Trophoblast cell (in vitro differentiated cells and primary cell): ENCODE results near the gene LYPD6B.

Source experiments
- DNase-seq, 2 donors: peaks; one replicate each; pipeline ENCODE4 v3.0.0-alpha.2; 2016
- H2AFZ ChIP-seq: 2 replicates; pipeline ENCODE4 v1.6.1; 2013; ENCODE audit warnings: low read length, moderate library complexity, mild to moderate bottlenecking; ENCODE audit not compliant: insufficient read depth, poor library complexity
- H2AK5ac ChIP-seq: 2 replicates; pipeline ENCODE4 v1.6.1; 2013; ENCODE audit warnings: mild to moderate bottlenecking, low read length
- H2BK120ac ChIP-seq: 2 replicates; pipeline ENCODE4 v1.6.1; 2013; ENCODE audit warnings: low read length, mild to moderate bottlenecking, moderate library complexity; ENCODE audit not compliant: insufficient read depth, poor library complexity
- H2BK12ac ChIP-seq: 2 replicates; pipeline ENCODE4 v1.6.1; 2013; ENCODE audit warnings: mild to moderate bottlenecking, low read length, moderate library complexity
- H2BK5ac ChIP-seq: 2 replicates; pipeline ENCODE4 v1.6.1; 2013; ENCODE audit warnings: low read length, low read depth, moderate library complexity, mild to moderate bottlenecking; ENCODE audit not compliant: poor library complexity
- H3K14ac ChIP-seq: 2 replicates; pipeline ENCODE4 v1.6.1; 2013; ENCODE audit warnings: mild to moderate bottlenecking, low read length
- H3K18ac ChIP-seq: 2 replicates; pipeline ENCODE4 v1.6.1; 2013; ENCODE audit warnings: mild to moderate bottlenecking, low read length
- H3K23ac ChIP-seq: 2 replicates; pipeline ENCODE4 v1.6.1; 2013; ENCODE audit warnings: low read length
- H3K27ac ChIP-seq: 2 replicates; pipeline ENCODE4 v1.5.1; 2013; ENCODE audit warnings: low read depth, mild to moderate bottlenecking, inconsistent platforms, low read length, moderate library complexity
- H3K27me3 ChIP-seq: 2 replicates; pipeline ENCODE4 v1.6.1; 2013; ENCODE audit warnings: inconsistent platforms, mild to moderate bottlenecking, low read length, moderate library complexity; ENCODE audit not compliant: insufficient read depth
- H3K36me3 ChIP-seq, 2 experiments: 1 replicate in 1 of 2; 2 replicates in 1 of 2; pipeline ENCODE4 v1.6.1; 2013; ENCODE audit warnings: low read length in 2 of 2, mild to moderate bottlenecking in 2 of 2, moderate library complexity in 1 of 2; ENCODE audit not compliant: insufficient read depth in 2 of 2, control insufficient read depth in 1 of 2
- H3K4ac ChIP-seq: 2 replicates; pipeline ENCODE4 v1.6.1; 2013; ENCODE audit warnings: low read depth, mild to moderate bottlenecking, low read length, moderate library complexity
- H3K4me1 ChIP-seq, 2 experiments: 1 replicate in 1 of 2; 2 replicates in 1 of 2; pipeline ENCODE4 v1.6.1; 2013; ENCODE audit warnings: low read length in 2 of 2, mild to moderate bottlenecking in 2 of 2, moderate library complexity in 1 of 2; ENCODE audit not compliant: insufficient read depth in 2 of 2, control insufficient read depth in 1 of 2
- H3K4me2 ChIP-seq: 2 replicates; pipeline ENCODE4 v1.6.1; 2013; ENCODE audit warnings: inconsistent platforms, mild to moderate bottlenecking, low read length, moderate library complexity
- H3K4me3 ChIP-seq: 2 replicates; pipeline ENCODE4 v1.5.1; 2013; ENCODE audit warnings: mild to moderate bottlenecking, low read depth, low read length, inconsistent platforms
- H3K79me1 ChIP-seq: one replicate; pipeline ENCODE4 v1.6.1; 2013; ENCODE audit warnings: low read length
- H3K79me2 ChIP-seq: 2 replicates; pipeline ENCODE4 v1.6.1; 2013; ENCODE audit warnings: low read length, mild to moderate bottlenecking; ENCODE audit not compliant: control insufficient read depth, insufficient read depth, poor library complexity
- H3K9ac ChIP-seq: 2 replicates; pipeline ENCODE4 v1.6.1; 2013; ENCODE audit warnings: mild to moderate bottlenecking, low read length
- H3K9me3 ChIP-seq: 2 replicates; pipeline ENCODE4 v1.6.1; 2013; ENCODE audit warnings: low read depth, mild to moderate bottlenecking, control low read depth, inconsistent platforms, low read length; ENCODE audit not compliant: insufficient read depth
- H4K12ac ChIP-seq: 2 replicates; pipeline ENCODE4 v1.6.1; 2013; ENCODE audit warnings: low read depth, mild to moderate bottlenecking, low read length, moderate library complexity
- H4K8ac ChIP-seq: 2 replicates; pipeline ENCODE4 v1.6.1; 2013; ENCODE audit warnings: low read depth, mild to moderate bottlenecking, low read length, moderate library complexity
- H4K91ac ChIP-seq: one replicate; pipeline ENCODE4 v1.6.1; 2013; ENCODE audit warnings: low read depth, mild to moderate bottlenecking, low read length, moderate library complexity
- WGBS: extraction: QIAGEN DNeasy Blood & Tissue Kit; methylation state at CpG from one replicate; pipeline ENCODE4 v1.1.7; 2013; ENCODE audit warnings: missing lambda C conversion rate; ENCODE audit not compliant: insufficient read length, insufficient coverage; ENCODE audit errors: extremely low coverage; 5-methylcytosine and 5-hydroxymethylcytosine counted together

LYPD6B gene

DNA sequence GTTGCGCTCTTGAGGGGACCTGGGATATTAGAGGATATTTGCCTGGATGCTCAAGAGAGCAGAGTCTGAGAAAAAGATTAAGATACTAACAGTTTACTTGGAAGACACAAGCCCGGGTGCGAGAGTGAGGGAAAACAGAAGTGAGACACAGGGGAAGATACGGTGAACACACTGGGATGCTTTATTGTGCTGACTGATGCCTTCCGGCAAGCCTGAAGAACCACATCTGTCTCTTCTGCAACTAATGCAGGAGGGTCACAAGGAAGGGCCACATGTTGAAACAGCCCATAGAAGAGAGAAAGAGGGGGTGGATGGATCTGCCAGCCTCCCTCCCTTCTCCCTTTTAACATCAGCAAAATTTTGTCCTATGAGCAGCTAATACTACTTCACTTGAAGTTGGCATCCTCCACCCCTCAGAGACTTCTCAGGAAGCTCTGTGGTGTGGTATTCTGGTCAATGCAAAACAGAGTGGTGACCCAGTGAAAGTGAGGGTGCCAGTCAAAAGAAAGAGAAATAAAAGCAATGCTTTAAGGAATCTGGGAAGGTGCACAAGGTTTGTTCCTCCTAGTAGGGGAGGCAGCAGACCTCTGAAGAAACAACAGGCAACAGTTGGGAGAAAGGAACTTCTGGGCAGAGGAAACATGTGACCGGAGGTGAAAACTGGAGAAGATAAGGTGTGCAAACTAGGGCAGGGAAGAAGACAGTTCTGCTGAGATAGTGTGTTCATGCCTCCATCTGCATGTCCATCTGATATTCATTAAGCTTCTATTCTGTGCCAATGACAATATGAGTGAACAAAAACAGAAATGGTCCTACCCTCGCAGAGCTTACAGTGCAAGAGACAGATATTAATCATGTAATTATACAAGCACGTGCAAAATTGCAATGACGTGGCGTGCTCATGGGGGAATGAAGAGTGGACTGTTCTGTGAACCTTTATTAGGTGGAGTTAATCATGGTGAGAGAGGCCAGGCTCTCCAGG is 107.1 kb downstream of the LYPD6B start:
- H3K36me3 ChIP-seq: peaks cover 0 to 4% of the 10 kb centered on the region in 2 experiments
- no peak overlapping the region for H2AFZ ChIP-seq
- no CpG with 5 or more reads among the region's 10 CpGs for WGBS
- no peak overlapping the region for H2BK5ac ChIP-seq
- no peak overlapping the region for H2BK12ac ChIP-seq
- no peak overlapping the region for H4K91ac ChIP-seq
- no peak overlapping the region for H4K12ac ChIP-seq
- H2AK5ac ChIP-seq: no peak overlapping the region
- no peak overlapping the region for H3K18ac ChIP-seq
- H3K27me3 ChIP-seq: no peaks in the 10 kb centered on the region
- peak in 1 of 2 donors; percentile 29 for DNase-seq
- no peaks in the 10 kb centered on the region for H3K9me3 ChIP-seq
- peaks cover 0 to 3% of the 10 kb centered on the region in 2 experiments for H3K4me1 ChIP-seq
- H2BK120ac ChIP-seq: no peak overlapping the region
- no peak overlapping the region for H3K23ac ChIP-seq
- no peak overlapping the region for H3K27ac ChIP-seq
- H4K8ac ChIP-seq: no peak overlapping the region
- no peak overlapping the region for H3K14ac ChIP-seq
- no peak overlapping the region for H3K4ac ChIP-seq
- H3K4me3 ChIP-seq: no peak overlapping the region
- H3K79me2 ChIP-seq: no peaks in the 10 kb centered on the region
- H3K79me1 ChIP-seq: no peaks in the 10 kb centered on the region
- H3K9ac ChIP-seq: no peak overlapping the region
- no peak overlapping the region for H3K4me2 ChIP-seq

DNA sequence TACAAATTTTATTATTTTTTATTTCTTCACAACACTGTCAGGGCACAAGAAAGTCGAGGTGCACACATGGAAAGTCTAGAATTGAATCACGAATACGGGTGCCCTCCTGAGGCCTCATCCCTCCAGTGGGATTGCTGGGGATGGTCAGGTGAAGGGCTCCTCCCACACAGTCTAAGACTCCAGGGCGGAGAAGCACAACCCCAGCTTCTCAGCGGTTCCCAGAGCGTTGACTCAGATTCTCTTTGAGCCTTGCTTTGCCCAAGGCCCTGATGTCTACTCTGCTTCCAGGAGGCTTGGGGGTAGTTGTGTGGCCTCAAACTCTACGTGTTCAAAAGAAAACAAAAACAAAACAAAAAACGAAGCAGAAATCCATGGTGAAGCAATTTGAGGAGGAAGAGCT is 108.4 kb downstream of the LYPD6B start:
- no peak overlapping the region for H3K4ac ChIP-seq
- no peak for DNase-seq
- no peaks in the 10 kb centered on the region for H3K9me3 ChIP-seq
- no peaks in the 10 kb centered on the region for H3K27me3 ChIP-seq
- peaks cover 0 to 3% of the 10 kb centered on the region in 2 experiments for H3K4me1 ChIP-seq
- no peak overlapping the region for H3K4me2 ChIP-seq
- H3K9ac ChIP-seq: no peak overlapping the region
- no peak overlapping the region for H3K27ac ChIP-seq
- H2AFZ ChIP-seq: no peak overlapping the region
- no peak overlapping the region for H2BK5ac ChIP-seq
- no peak overlapping the region for H3K18ac ChIP-seq
- no peak overlapping the region for H3K4me3 ChIP-seq
- no CpG with 5 or more reads among the region's 8 CpGs for WGBS
- H4K8ac ChIP-seq: no peak overlapping the region
- peaks cover 2% of the 10 kb centered on the region for H3K79me2 ChIP-seq
- H3K36me3 ChIP-seq: peaks cover 0 to 4% of the 10 kb centered on the region in 2 experiments
- no peak overlapping the region for H3K14ac ChIP-seq
- H3K23ac ChIP-seq: no peak overlapping the region
- no peak overlapping the region for H2AK5ac ChIP-seq
- H2BK120ac ChIP-seq: no peak overlapping the region
- no peaks in the 10 kb centered on the region for H3K79me1 ChIP-seq
- no peak overlapping the region for H2BK12ac ChIP-seq
- no peak overlapping the region for H4K91ac ChIP-seq
- no peak overlapping the region for H4K12ac ChIP-seq

DNA sequence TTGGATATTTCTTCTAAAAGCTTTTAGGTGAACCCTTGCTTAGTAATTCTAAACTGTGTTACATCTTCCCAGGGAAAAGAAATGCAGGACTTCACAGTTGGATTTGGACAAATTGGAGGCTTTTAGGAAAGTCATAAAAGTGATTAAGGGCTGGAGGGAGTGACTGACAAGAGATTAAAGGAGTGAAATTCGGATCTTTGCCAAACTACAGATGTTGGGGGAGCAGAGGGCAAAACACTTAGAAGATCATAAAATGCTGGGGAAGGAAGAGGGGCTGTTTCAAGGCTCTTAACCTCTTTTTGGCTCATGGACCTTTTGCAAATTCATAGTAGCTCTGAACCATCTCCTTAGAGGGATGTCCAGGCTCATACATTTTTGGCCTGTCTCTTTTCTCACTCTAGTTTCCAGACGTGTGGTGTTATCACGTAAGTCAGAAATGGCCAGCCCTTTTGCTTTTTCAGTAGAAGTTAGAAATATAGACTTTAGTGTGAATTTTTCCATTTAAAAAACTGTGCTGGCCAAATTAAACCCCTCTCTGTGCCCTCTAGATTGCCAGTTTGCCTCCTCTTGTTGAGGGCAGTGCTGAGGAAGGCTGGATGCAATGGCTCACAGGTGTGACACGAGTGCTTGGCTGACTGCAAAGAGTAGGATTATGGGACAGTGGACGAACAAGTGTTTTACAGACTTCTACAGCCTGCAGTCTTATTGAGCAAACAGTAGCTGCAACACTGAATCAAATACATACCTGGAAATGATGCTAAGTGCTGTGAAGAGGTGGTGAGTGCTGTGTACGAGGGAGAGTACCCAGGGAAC is 109.9 kb downstream of the LYPD6B start:
- H3K79me2 ChIP-seq: peaks cover 2% of the 10 kb centered on the region

DNA sequence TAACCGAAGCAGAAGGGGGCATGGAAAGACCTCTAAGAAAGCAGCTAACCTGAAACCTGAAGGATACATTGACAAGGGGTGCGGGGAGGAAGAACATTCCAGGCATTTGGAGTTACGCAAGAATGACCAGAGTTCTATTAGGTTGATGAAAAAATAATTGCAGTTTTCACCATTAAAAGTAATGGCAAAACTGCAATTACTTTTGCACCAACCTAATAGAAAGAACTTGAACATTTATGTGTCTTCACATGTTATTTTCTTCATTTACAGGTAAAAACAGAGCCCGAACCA is 110.5 kb downstream of the LYPD6B start:
- no peak overlapping the region for H3K14ac ChIP-seq
- H3K4ac ChIP-seq: no peak overlapping the region
- no peak for DNase-seq
- H3K27ac ChIP-seq: no peak overlapping the region
- H3K4me1 ChIP-seq: peaks cover 0 to 3% of the 10 kb centered on the region in 2 experiments
- H2AFZ ChIP-seq: no peak overlapping the region
- H3K4me2 ChIP-seq: no peak overlapping the region
- H3K18ac ChIP-seq: no peak overlapping the region
- no peaks in the 10 kb centered on the region for H3K79me1 ChIP-seq
- no peak overlapping the region for H2AK5ac ChIP-seq
- H2BK5ac ChIP-seq: no peak overlapping the region
- no CpG with 5 or more reads among the region's 4 CpGs for WGBS
- no peak overlapping the region for H4K8ac ChIP-seq
- no peak overlapping the region for H3K4me3 ChIP-seq
- no peaks in the 10 kb centered on the region for H3K27me3 ChIP-seq
- H4K91ac ChIP-seq: no peak overlapping the region
- H3K23ac ChIP-seq: no peak overlapping the region
- no peak overlapping the region for H2BK120ac ChIP-seq
- peaks cover 2% of the 10 kb centered on the region for H3K79me2 ChIP-seq
- H3K36me3 ChIP-seq: peaks cover 0 to 1% of the 10 kb centered on the region in 2 experiments
- no peak overlapping the region for H4K12ac ChIP-seq
- H2BK12ac ChIP-seq: no peak overlapping the region
- no peaks in the 10 kb centered on the region for H3K9me3 ChIP-seq
- H3K9ac ChIP-seq: no peak overlapping the region

More for the DNA sequence above, 109.9 kb downstream of the LYPD6B start:
- H3K4me1 ChIP-seq: peaks cover 0 to 3% of the 10 kb centered on the region in 2 experiments
- no peak overlapping the region for H4K91ac ChIP-seq
- H3K27me3 ChIP-seq: no peaks in the 10 kb centered on the region
- no peak overlapping the region for H2BK12ac ChIP-seq
- H3K23ac ChIP-seq: no peak overlapping the region
- no peak overlapping the region for H3K4me3 ChIP-seq
- H2AK5ac ChIP-seq: no peak overlapping the region
- H3K18ac ChIP-seq: no peak overlapping the region
- no peak overlapping the region for H2BK5ac ChIP-seq
- H3K9ac ChIP-seq: no peak overlapping the region
- H4K12ac ChIP-seq: no peak overlapping the region
- no peak overlapping the region for H2BK120ac ChIP-seq
- H2AFZ ChIP-seq: no peak overlapping the region
- H3K36me3 ChIP-seq: peaks cover 0 to 4% of the 10 kb centered on the region in 2 experiments
- WGBS: no CpG with 5 or more reads among the region's 6 CpGs
- no peak overlapping the region for H3K14ac ChIP-seq
- H3K4ac ChIP-seq: no peak overlapping the region
- H4K8ac ChIP-seq: no peak overlapping the region
- H3K27ac ChIP-seq: no peak overlapping the region
- H3K4me2 ChIP-seq: no peak overlapping the region
- H3K79me1 ChIP-seq: no peaks in the 10 kb centered on the region
- no peak for DNase-seq
- no peaks in the 10 kb centered on the region for H3K9me3 ChIP-seq
